Fibroblast of skin of right quadriceps (primary cell): ENCODE data around the gene ATF6B.
"Not testable (repeated sequence)": the region's sequence is repeated elsewhere in the genome, so short reads cannot be mapped to it uniquely, and the experiment has no call there.

Source experiments
- DNase-seq: peaks from one replicate; pipeline ENCODE4 v3.0.0-alpha.2; 2013

The ATF6B gene

DNA sequence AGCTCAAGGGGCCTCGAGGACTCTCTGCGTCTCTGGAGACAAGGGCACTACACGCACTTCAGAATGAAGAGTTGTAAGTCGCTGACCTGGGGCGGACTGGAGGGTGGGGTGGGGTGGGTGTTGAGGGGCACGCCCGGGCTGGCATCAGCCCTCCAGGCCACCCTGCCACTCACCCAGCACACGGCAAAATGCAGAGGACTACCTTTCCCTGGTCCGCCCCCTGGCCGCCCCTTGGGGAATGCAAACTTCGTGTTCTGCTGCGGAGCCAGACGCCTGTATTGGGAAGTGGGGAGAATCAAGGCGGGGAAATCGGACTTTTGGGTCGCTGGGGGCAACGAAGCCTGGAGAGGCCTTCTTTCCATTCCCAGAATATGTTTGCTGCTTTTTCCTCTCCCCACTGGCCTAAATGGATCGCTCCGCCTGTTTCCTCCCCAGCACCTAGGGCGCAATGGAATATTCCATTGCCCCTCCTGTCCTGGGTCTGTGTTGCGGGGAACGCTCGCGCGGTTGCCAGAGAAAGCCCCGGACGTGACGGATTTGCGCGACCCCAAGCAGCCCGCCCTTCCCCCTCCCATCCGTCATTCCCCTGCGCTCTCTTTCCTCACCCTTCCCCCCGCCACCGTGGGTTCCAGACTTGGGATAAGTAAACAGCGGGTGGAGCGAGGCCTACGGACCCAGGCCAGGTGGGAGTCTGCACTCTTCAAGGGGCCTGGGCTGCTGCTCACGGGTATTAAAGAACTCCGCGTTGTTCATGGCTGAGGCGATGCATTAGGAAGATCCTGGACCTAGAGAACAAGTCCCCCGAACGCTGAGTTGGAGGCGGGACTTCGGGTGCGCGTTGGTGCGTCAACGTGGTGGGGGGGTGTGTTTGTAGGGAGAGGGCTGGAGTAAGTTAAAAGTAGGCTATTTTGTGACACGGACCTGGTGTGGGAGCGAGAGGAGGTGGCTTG is 25.8 kb upstream of the ATF6B start, which contains the start of gene PPT2:
Gene PPT2, plus strand, starts transcription at position 578 of the 950 bp plus-strand sequence. CDS start 454 bp downstream, outside the sequence.
- peak; percentile 95 for DNase-seq

DNA sequence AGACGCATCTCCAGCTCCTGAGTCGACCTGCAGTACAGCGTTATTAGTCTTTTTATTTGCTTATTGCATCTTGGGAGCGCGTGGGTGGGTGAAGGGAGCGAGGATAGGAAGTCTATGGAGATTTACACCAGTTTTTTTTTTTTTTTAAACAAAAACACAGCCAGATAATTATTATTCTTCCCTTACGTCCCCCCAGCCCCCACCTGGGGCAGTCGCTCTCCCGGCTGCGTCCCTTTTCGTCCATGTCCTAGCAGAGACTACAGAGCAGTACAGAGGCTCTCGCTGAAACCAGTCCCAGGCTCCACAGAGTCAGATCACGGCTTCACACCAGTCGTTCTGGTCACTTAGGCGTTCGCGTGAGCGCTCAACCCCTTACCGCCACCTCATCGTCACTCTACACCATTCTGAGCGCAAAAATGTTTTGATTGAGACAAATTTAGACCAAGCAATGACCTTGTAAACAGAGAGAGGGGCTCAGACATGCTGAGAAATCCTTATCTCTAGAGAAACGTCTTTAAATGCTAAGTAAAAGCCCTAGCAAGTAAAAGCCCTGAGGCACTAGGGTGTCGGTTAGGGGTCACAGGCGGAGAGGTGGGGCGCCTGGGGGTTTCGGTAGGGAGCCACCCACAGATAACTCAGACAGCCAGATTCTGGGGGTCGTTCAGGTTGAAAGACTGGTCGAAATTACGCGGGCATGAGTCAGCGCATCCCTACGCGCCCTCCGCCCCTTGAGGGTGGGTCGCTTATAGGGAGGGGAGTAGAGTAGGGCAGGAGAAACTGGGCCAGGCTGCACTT is 24.9 kb upstream of the ATF6B start:
- peak; percentile 46 for DNase-seq

DNA sequence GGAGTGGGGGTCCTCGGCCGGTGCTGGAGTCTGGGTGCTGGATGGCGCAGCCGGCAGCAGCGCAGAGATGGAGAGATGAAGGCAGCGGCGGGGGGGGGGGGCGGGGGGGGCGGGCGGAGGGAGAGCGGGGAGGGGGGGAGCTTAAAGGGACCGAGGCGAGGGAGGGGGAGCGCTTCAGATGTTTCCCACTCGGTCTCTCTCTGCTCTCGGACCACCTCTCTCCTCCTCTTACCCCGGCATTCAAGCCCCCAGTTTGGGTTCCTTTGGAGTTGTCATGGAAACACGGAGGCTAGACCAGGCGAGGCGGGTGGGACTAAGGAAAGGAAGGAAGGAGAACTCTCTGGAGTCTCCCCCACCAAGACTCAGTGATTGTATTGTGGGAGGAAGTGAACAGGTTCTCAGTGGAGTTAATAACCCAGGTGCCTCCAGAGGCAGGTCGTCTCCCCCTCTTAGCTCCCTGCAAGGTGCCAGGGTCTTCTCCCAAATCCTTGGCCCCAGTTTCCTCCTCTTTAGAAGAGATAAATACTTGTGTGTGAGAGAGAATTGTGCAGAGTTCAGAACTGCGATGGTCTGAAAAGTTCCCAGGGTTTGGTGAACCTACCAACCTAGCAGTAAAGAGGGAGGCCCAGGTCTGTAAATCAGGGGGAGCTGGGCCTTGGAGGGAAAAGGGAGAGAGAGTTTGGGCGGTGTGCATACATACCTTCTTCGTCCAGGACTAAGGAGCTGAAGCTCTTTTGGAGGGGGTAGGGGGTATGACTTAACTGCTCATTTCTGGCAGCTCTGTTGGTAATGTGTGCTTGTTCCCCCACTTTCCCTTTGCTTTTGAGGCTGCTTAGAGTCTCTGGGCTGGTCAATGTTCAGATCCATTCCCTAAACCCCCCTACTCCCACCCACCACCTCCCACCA is 24.1 kb upstream of the ATF6B start, which contains the start of gene PRRT1:
Gene PRRT1, minus strand, starts transcription at position 77 of the 906 bp plus-strand sequence. CDS start 112 bp downstream, outside the sequence.
- DNase-seq: no peak

DNA sequence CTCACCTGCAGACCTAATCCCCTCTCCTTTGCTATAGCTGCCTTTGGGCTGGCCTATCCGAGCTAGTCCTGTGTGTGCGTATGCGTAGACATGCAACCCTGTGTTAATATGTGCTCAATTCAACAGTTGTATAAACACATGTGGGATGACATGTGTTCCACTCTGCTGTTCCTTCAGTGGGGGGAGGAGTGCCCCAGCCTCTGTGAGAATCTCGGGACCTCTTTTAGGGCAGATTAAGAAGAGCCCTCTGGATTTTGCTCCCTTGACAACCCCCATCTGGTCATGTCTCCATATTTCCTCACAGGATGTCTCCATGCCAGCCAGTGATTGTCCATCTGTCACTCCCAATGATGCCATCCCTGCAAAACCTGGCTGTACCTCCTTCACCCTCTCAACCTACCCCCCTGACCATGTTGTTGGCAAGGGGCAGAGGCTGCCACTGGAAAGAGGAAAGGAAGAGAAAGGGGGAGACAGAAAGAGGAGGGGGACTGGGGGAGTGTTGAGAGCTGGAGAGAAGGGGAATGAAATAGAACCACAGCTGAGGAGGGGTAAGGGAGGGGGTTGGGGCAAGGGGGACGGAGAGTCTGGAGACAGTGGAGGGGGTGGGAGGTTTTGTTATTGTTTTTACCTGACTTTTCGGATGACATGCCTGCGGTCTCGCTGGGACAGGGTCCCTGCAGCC is 23.3 kb upstream of the ATF6B start:
- DNase-seq: no peak

DNA sequence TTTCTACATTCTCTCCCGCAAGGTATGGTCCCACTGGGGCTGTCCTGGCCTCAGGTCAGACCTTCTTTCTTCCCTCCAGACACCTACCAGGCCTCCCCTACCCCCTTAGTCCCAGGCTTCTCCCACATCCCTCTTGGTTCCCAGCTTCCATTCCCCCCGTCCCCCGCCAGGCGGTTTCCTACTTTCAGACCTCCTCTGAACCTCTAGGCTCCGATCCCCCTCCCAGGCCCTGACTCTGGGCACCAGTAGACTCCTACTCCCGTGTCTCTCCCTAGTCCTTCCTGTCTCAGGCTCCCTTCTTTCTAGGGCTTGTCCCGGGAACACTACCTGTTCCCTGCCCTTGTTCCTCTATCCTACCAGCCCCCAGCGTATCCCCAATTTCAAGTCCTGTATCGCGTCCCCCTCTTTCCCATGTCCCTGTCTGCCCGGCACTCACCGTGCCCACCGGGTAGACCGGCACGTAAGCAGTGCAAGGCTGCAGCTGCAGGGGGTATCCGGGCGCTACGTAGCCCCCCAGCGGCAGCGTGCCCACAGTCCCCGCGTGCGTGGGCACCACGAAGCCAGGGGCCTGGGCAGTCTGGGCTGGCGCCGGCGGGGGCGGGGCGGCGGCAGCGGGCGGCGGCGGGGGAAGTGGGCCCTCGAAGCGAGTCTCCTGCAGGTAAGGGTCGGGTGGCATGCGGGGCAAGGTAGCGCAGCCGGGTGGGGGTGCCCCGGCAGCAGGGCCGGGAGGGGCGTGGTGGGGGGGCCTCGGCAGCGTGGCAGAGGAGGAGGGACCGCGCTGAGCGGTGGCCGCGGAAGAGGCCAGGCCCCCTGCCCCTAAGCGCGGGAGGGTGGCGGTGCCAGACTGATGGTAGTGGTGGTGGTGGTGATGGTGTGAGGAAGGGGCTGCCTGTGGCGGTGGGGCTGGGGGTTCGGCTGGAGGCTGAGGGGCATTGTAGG is 22.2 kb upstream of the ATF6B start:
- no peak for DNase-seq

DNA sequence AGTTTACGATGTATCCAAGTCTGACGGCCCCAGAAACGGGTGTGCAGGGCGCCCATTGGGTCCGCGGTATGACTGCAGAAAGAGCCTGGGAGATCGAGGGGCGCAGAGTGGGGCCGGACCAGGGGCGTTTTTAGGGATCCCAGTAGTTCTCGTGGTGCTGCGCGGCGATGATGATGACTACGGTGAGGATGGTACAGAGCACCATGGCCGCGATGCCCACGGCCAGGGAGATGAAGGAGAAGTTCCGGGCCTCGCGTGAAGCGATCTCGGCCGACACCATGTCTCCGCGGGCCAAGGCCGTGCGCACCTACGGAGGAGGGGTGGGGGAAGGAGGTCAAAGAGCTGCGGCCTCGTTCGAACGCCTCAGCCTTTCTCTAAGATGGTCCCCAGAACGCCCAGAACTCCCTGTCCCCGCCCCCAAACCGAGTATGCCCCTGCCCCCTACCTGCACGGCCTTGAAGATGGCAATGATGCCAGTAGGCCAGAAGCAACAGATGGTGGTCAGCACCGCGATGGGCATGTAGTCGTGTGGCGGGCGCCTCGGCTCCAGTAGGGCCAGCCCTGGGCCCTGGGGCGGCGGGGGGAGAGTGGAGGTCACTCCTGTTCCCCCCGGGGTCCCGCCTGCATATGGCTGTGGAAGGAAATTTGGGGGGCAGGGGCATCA is 21.2 kb upstream of the ATF6B start:
- DNase-seq: no peak

DNA sequence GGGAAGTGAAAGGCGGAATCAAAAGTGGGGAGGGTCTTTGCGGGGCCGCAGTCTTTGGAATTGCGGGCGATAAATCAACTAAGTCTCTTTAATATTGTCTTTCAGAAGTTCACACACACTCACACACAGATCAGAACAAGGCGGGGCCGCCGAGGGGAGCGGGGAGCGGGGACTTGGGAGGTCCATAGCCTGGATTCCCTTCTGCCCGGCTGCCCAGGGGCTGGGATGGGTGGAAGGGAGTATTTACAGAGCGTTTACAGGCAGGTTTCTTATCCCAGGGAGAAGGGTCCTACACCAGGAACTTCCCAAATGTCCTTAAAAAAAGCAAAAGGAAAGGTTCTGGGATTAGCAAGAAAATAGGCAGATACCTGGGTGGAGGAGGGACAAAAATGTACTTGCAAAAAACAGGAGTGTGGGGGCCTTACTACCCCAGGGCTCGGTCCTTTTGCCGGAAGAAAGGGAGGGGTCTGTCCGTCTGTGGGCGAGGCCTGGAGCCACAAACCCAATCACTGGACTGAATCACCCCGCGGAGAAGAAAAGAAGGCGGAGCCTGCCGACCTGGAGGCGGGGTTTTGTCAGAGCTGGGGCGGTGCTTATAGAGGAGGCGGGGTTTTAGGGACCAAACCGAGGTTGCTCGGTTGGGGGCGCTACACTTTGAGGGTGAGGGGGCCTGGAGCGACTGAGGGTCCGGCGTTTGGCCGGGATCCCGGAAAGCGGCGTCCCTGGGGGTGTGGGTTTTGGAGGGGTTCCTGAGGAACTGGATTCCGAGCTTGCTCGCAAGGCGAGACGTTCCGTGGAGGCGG is 20.4 kb upstream of the ATF6B start:
- DNase-seq: no peak

DNA sequence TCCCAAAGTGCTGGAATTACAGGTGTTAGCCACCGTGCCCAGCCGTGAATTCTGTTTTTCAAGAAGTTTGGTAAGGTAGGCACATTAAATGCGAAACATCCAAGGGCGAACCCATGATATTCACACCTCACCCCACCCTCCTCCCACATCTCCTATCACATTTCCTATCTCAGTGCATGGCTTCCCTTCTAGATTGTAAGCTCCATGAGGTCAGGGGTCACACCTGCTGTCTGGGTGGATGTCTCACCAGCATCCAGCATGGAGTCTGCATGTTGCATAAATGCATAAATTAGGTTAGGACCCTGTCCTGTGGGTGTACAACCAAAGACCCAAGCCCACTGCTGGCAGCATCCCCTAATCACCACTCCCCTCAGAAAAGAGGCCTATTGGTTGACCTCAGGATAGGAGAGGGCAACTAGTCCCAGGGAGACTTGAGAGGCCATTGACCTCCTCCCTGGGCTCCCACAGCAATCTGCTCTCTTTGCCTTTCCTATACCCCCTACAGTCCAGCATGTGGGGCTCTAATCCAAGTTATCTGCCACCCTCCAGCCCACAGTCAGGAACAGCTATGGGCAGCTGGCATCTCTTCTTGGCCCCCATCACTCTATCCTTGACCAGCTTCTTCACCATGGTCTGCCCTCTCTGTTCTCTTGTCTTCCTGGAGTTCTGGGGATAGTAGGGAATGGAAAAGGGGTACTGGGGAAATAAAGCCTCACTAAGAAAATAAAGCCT is 19.5 kb upstream of the ATF6B start:
- no peak for DNase-seq

DNA sequence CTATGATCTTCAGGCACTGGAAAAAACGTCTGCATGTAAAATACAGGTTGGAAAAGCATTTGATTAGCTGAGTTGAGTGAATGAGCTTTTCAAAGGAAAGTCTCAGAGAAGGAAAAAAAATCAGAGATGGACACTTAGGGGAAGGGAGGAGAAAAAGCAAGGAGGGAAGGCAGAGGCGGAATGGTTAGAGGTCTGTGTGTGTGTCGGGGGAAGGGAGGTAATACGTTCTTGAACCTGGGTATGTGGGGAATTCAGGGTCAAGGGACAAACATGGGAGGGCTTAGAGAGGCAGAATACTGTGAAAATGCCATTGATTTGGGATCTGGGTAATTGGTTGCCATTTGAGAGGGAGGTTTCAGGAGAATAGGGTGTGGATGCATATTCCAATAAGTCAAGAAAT is 18.6 kb upstream of the ATF6B start:
- no peak for DNase-seq

DNA sequence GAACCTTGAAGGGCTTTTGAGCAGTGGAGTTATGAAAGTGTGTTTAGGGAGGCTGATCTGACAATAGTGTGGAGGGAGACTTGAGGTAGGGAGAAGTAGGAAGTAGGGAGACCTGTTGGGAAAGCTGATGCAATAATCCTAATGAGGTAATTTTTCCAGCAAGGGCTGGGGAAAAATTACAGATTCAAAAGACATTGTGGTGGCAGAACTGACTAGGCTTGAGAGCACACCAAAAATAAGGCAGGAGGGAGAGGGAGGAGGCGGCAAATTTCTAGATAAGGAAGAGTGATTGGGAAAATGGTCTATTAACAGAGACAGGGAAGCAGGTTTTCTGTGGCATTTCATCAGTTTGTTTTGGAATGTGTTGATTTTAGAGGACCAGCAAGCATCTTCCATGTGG is 18.2 kb upstream of the ATF6B start:
- DNase-seq: no peak

DNA sequence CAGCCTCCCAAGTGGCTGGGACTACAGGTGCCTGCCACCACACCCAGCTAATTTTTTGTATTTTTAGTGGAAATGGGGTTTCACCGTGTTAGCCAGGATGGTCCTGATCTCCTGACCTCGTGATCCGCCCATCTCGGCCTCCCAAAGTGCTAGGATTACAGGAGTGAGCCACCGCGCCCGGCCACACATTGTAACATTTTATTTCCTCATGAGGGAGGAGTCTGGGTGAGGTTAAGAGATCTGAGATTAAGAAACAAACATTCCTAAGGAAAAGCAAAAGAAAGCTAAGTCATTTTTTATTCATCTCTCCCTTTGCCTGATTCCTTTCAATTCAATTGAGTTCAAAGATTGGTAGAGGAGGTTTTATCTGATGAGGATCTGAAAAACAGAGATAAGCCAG is 16.2 kb upstream of the ATF6B start:
- DNase-seq: not testable (repeated sequence)

DNA sequence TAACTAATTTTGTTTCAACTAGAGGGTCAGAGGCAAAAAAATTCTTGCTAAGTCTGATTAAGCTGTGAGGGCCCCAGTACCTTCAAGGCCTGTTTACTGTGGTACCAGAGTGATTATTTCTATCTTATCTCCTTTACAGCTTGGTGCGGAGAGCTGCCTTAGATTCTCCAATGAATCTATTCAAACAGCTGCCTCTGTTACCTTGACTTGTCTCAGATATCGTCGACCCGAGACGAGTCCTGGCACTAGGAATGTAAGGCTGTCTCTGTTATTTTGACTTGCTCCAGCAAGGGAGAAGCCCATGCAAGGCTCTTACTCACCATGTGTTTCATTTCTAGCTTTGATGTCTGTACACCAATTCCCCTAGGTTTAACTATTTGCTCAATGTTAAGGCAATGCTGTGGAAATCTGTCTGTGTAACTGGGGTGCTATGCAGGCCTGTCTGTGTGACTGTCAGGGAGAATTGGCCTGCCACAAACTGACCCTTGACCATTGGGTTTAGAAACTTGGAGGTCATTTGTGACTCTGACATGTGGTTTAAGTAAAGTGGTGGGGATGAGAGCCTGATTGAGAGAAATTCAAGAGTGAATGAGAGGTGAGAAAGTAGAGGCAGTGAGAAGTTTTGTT is 12.5 kb upstream of the ATF6B start:
- no peak for DNase-seq

DNA sequence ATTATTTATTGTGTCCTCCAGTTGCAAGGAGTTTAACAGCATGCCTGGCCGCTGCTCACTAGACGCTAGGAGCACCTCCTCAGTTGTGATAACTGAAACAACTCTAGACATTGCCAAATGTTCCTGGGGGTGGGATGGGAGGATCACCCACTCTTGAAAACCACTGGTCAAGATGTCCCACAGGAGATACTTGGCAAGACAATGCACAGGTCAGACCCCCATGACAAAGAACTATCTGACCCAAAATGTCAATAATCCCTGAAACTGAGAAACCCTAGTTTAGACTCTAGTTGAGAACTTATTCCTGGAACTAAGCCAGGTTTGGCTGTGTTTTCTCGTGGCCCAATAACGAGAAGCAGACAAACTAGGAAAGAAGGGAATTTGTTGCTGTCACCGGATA is 11.5 kb upstream of the ATF6B start:
- DNase-seq: no peak

DNA sequence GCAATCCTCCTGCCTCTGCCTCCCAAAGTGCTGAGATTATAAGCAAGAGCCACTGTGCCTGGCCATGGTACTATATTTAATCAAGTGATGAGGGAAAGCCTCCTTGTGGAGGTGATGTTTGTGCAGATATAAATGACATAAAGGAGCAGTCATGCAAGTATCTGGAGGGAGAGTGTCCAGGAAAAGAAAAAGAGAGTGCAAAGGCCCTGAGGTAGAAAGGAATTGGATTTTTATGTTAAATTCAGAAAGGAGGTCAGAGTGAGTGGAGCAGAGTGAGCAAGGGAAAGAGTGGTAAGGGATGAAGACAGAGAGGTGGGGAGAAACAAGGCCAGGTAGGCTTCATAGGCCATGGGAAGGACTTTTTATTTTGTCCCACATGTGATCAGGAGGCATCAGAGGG is 9.4 kb upstream of the ATF6B start:
- DNase-seq: no peak

DNA sequence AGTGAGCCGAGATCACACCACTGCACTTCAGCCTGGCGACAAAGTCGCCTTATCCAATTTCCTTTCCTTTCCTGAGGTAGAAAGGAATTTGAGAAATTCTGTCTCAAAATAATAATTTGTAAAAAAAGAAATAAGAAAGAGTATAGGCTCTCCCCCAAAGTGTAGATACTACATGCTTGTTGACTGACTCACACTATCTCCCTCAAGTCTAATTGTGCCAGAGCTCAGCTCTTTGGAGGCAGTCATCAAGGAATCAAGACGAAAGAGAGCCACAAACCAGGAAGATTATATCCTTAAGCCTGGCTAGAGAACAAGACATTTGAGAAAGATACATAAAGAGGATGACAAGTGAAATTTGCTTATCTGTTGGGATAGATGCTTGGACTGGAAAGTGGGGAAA is 5.7 kb upstream of the ATF6B start:
- peak; percentile 67 for DNase-seq

DNA sequence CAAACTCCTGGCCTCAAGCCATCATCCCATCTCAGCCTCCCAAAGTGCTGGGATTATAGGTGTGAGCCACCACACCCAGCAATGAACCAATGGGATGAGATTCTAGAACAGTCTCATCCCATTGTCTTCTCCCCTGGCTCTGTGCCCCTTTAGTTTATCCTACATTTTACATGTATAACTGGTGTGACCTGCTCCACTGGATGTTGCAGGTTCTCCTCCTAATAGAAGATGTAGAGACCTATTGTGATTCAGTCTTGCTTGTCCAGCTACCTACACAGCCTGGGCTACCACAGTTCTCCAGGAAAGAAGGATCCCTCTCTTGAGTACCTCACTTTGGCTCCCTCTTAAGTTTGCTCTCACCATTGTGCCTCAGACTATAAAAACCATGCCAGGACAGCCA is 4.1 kb upstream of the ATF6B start:
- no peak for DNase-seq

DNA sequence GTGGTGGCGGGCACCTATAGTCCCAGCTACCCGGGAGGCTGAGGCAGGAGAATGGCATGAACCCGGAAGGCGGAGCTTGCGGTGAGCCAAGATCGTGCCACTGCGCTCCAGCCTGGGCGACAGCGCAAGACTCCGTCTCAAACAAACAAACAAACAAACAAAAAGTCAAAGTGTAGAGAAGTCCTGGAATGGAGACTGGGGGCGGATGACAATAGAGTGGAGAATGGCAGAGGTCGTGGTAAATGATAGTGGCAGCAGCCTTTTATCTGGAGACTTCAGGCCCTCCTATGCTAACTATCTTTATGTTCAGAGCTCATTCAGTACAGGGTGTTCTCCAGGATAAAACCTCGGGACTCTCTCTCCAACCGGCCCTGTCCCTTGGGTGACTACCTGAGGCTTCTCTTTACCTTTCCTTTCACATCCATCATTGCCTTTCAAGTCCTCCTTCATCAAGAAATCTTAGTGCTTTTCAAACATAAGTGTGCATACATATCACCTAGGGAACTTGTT is 3.4 kb upstream of the ATF6B start:
- DNase-seq: no peak
